Measurements from ENCODE around the gene MAFB.
A peak's percentile ranks its signal among the peaks of the same experiment; 100 is the strongest.

Gene MAFB

GRCh38 chr20:40703975-40704530, 15.0 kb upstream of the MAFB start:
- DNase-seq (ENCODE audit: low spot score) (no peak), FAIRE-seq (no peak)

- no peak for FAIRE-seq
- no peak for DNase-seq (ENCODE audit: low spot score)
Observed at GRCh38 chr20:40702504-40702903, 13.5 kb upstream of the MAFB start.

GRCh38 chr20:40698744-40699143, 9.7 kb upstream of the MAFB start:
- no peak for DNase-seq (ENCODE audit: low spot score)
- FAIRE-seq = no peak

- no peak for DNase-seq (ENCODE audit: low spot score)
- no peak for FAIRE-seq
Observed at GRCh38 chr20:40698281-40698680, 9.2 kb upstream of the MAFB start.

GRCh38 chr20:40697541-40697940, 8.5 kb upstream of the MAFB start:
- DNase-seq (ENCODE audit: low spot score) (no peak), FAIRE-seq (no peak)

GRCh38 chr20:40695214-40695613, 6.2 kb upstream of the MAFB start:
- FAIRE-seq = no peak

GRCh38 chr20:40694246-40694645, 5.2 kb upstream of the MAFB start:
- FAIRE-seq (no peak), DNase-seq (ENCODE audit: low spot score) (no peak)

More at GRCh38 chr20:40695214-40695613, 6.2 kb upstream of the MAFB start:
- no peak for DNase-seq (ENCODE audit: low spot score)

GRCh38 chr20:40692240-40693011, 3.4 kb upstream of the MAFB start:
- no peak for FAIRE-seq
- no peak for DNase-seq (ENCODE audit: low spot score)

- DNase-seq (ENCODE audit: low spot score) (no peak), FAIRE-seq (no peak)
Observed at GRCh38 chr20:40691566-40692239, 2.7 kb upstream of the MAFB start.

- no peak for DNase-seq (ENCODE audit: low spot score)
- FAIRE-seq = no peak
Observed at GRCh38 chr20:40690836-40691565, 2.0 kb upstream of the MAFB start.

GRCh38 chr20:40689943-40690835, 1.2 kb upstream of the MAFB start:
- DNase-seq (ENCODE audit: low spot score) (peak; percentile 18), FAIRE-seq (no peak)

GRCh38 chr20:40688129-40689099, 622 bp downstream of the MAFB start:
- FAIRE-seq (no peak), DNase-seq (ENCODE audit: low spot score) (no peak)

- no peak for FAIRE-seq
- no peak for DNase-seq (ENCODE audit: low spot score)
Observed at GRCh38 chr20:40687384-40688128, 1.5 kb downstream of the MAFB start.

GRCh38 chr20:40686893-40687292, 2.1 kb downstream of the MAFB start:
- DNase-seq (ENCODE audit: low spot score) (no peak), FAIRE-seq (no peak)

GRCh38 chr20:40686434-40686882, 2.6 kb downstream of the MAFB start:
- FAIRE-seq (no peak), DNase-seq (ENCODE audit: low spot score) (no peak)

GRCh38 chr20:40685349-40685748, 3.7 kb downstream of the MAFB start:
- no peak for DNase-seq (ENCODE audit: low spot score)
- no peak for FAIRE-seq

GRCh38 chr20:40683894-40684268, 5.2 kb downstream of the MAFB start:
- FAIRE-seq (no peak), DNase-seq (ENCODE audit: low spot score) (no peak)

GRCh38 chr20:40683221-40683893, 5.7 kb downstream of the MAFB start:
- DNase-seq (ENCODE audit: low spot score) (no peak), FAIRE-seq (no peak)

Data from RCC 7860 (cell line).